GM18909 (cell line): ENCODE results near the gene CACTIN.
"Not testable (repeated sequence)": the region's sequence is repeated elsewhere in the genome, so short reads cannot be mapped to it uniquely, and the experiment has no call there.

Experiments
- ATAC-seq: cut with Tn5 transposase; IDR thresholded peaks from one replicate; pipeline ENCODE4 v1.9.1; 2021; ENCODE audit warnings: mild to moderate bottlenecking; ENCODE audit not compliant: unreplicated experiment, poor library complexity

Gene CACTIN

GRCh38 chr19:3626473-3627350, at the start of gene CACTIN:
CACTIN (minus strand) TSS chr19:3626790; CDS start chr19:3626762, 28 bp downstream.
- peak; percentile 83 for ATAC-seq

- ATAC-seq = no peak
Measured at GRCh38 chr19:3674784-3675543, 48.4 kb upstream of the CACTIN start.

GRCh38 chr19:3673506-3674439, 47.2 kb upstream of the CACTIN start:
- no peak for ATAC-seq

DNA sequence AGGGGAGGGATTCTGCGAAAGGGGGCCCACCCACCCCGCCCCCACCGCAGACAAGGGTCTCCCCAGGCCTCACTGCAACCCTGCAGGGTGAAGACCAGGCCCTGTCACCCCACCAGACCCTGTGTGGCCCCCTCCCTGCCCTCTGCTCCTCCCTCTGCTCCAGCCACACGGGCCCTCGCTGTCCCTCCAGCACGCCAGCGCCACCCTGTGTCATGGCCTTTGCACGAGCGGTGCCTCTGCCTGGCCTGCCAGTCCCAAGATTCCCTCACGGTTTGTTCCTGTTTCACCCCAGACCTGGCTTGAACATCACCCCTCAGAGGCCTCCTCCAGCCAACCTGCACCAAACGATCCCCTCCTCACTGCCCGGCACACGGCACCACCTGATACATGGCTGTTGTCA, 46.4 kb upstream of the CACTIN start:
- no peak for ATAC-seq

DNA sequence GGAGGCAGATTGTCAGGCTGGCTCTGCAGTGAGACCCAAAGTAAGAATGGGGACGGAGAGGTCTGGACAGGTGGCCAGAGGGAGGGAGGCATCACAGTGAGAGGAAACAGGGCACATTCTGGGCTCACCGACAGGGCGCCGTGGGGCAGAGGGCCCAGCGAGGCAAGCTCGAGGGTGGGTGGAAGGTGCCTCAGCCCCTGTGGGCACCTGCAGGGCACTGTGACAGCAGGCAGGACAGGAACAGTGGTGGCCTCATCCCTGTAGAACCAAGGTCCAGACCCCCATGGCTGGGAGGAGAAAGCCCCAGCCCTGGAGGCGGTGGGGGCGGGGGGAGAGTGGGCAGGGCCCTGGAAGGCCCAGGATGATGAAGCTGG, 46.0 kb upstream of the CACTIN start:
- no peak for ATAC-seq

GRCh38 chr19:3671680-3672574, 45.3 kb upstream of the CACTIN start:
- ATAC-seq = no peak

- ATAC-seq = no peak
Measured at GRCh38 chr19:3670796-3671679, 44.4 kb upstream of the CACTIN start.

DNA sequence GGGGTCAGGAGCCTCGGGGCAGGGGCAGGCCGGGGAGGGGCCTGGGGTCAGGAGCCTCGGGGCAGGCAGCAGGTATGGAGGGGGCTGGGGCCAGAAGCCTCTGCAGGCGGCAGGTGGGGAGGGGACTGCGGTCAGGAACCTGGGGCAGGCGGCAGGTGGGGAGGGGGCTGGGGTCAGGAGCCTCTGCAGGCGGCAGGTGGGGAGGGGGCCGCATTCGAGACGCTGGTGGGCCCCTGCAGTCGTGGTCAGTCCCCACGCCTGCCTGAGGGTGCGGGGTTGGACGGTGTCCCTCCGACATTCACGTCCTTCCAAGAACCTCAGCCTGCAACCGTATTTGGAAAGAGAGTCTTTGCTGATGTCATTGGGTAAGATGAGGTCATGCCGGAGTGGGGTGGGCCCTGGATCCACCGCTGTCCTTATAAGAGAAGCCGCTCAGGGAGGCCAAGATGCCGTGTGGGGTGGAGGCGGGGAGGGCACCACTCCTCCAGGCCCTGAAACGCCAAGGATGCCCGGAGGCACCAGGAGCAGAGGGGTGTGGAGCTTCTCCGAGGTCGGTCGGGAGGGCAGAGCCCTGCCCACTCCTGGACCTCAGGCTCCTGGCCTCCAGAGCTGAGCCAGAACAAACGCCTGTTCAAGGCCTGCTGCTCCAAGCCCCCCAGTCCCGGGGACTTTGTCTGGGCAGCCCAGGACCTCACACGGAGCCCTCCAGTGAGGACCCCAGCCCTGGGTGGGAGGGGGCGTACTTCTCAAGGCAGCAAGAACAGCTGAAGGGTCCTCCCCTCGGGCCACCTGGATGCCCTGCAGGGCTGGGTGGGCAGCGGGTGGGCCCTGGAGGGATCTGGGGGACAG, 43.6 kb upstream of the CACTIN start:
- no peak for ATAC-seq

- ATAC-seq = no peak
Measured at GRCh38 chr19:3669082-3669946, 42.7 kb upstream of the CACTIN start.

GRCh38 chr19:3668331-3669081, 41.9 kb upstream of the CACTIN start:
- no peak for ATAC-seq

GRCh38 chr19:3667766-3668165, 41.2 kb upstream of the CACTIN start:
- ATAC-seq = no peak

- ATAC-seq = no peak
Measured at GRCh38 chr19:3667037-3667638, 40.5 kb upstream of the CACTIN start.

GRCh38 chr19:3666545-3666856, 39.9 kb upstream of the CACTIN start:
- ATAC-seq = not testable (repeated sequence)

GRCh38 chr19:3665681-3666544, 39.3 kb upstream of the CACTIN start:
- ATAC-seq = peak; percentile 40
